ENCODE data around the gene ZBTB7C.

Gene ZBTB7C

GRCh38 chr18:48119204-48119603 lies 290.0 kb downstream of the ZBTB7C start:
- no peak for DNase-seq (ENCODE audit: low read depth)

GRCh38 chr18:48116873-48117630 lies 292.1 kb downstream of the ZBTB7C start:
- no peak for DNase-seq (ENCODE audit: low read depth)

- no peak for DNase-seq (ENCODE audit: low read depth)
Observed at GRCh38 chr18:48116017-48116416, 293.2 kb downstream of the ZBTB7C start.

GRCh38 chr18:48113691-48114090 lies 295.5 kb downstream of the ZBTB7C start:
- DNase-seq (ENCODE audit: low read depth), result no peak

GRCh38 chr18:48111587-48111986 lies 297.6 kb downstream of the ZBTB7C start:
- no peak for DNase-seq (ENCODE audit: low read depth)

GRCh38 chr18:48110797-48111196 lies 298.4 kb downstream of the ZBTB7C start:
- DNase-seq (ENCODE audit: low read depth), result no peak

GRCh38 chr18:48109961-48110493 lies 299.2 kb downstream of the ZBTB7C start:
- no peak for DNase-seq (ENCODE audit: low read depth)

- no peak for DNase-seq (ENCODE audit: low read depth)
Observed at GRCh38 chr18:48108136-48108535, 301.0 kb downstream of the ZBTB7C start.

- no peak for DNase-seq (ENCODE audit: low read depth)
Observed at GRCh38 chr18:48106976-48107781, 302.0 kb downstream of the ZBTB7C start.

GRCh38 chr18:48106498-48106897 lies 302.7 kb downstream of the ZBTB7C start:
- DNase-seq (ENCODE audit: low read depth), result no peak

GRCh38 chr18:48105317-48105716 lies 303.9 kb downstream of the ZBTB7C start:
- DNase-seq (ENCODE audit: low read depth), result no peak

GRCh38 chr18:48104705-48105104 lies 304.5 kb downstream of the ZBTB7C start:
- DNase-seq (ENCODE audit: low read depth), result no peak

GRCh38 chr18:48100651-48101165 lies 308.5 kb downstream of the ZBTB7C start:
- no peak for DNase-seq (ENCODE audit: low read depth)

GRCh38 chr18:48100165-48100575 lies 309.0 kb downstream of the ZBTB7C start:
- no peak for DNase-seq (ENCODE audit: low read depth)

- DNase-seq (ENCODE audit: low read depth), result no peak
Observed at GRCh38 chr18:48099481-48100164, 309.6 kb downstream of the ZBTB7C start.

- DNase-seq (ENCODE audit: low read depth), result no peak
Observed at GRCh38 chr18:48098538-48098937, 310.6 kb downstream of the ZBTB7C start.

- DNase-seq (ENCODE audit: low read depth), result no peak
Observed at GRCh38 chr18:48098007-48098406, 311.2 kb downstream of the ZBTB7C start.

GRCh38 chr18:48095726-48096125 lies 313.5 kb downstream of the ZBTB7C start:
- no peak for DNase-seq (ENCODE audit: low read depth)

- no peak for DNase-seq (ENCODE audit: low read depth)
Observed at GRCh38 chr18:48093104-48093503, 316.1 kb downstream of the ZBTB7C start.

- no peak for DNase-seq (ENCODE audit: low read depth)
Observed at GRCh38 chr18:48091869-48092497, 317.2 kb downstream of the ZBTB7C start.

- no peak for DNase-seq (ENCODE audit: low read depth)
Observed at GRCh38 chr18:48090702-48091101, 318.5 kb downstream of the ZBTB7C start.

- no peak for DNase-seq (ENCODE audit: low read depth)
Observed at GRCh38 chr18:48090021-48090420, 319.2 kb downstream of the ZBTB7C start.
